SU-DHL-6 (cell line): Measurements from ENCODE around the gene MESD.

Experiments
- H2AFZ ChIP-seq: fragments of 200-600 bp; sonication (generic); 2 replicates; pipeline ENCODE4 v1.6.1; 2014; ENCODE audit warnings: low read depth, mild to moderate bottlenecking, moderate library complexity, mixed read lengths, antibody characterized with exemption, low read length; ENCODE audit not compliant: severe bottlenecking
- H3F3A ChIP-seq: fragments of 200-600 bp; shearing (Covaris generic); 2 replicates; pipeline ENCODE4 v1.6.0; 2016; ENCODE audit warnings: antibody characterized with exemption, mild to moderate bottlenecking; ENCODE audit not compliant: insufficient read depth
- H3K27ac ChIP-seq: fragments of 200-600 bp; sonication (generic); 2 replicates; pipeline ENCODE4 v1.5.1; 2016; ENCODE audit warnings: low read depth, mild to moderate bottlenecking, low read length, moderate library complexity, mixed read lengths
- H3K27me3 ChIP-seq: fragments of 200-600 bp; sonication (generic), shearing (Covaris generic); 2 replicates; pipeline ENCODE4 v1.6.0; 2014; ENCODE audit warnings: mild to moderate bottlenecking, low read length
- H3K36me3 ChIP-seq: fragments of 200-600 bp; sonication (generic); 2 replicates; pipeline ENCODE4 v1.6.1; 2014; ENCODE audit warnings: mild to moderate bottlenecking, low read length, mixed read lengths
- H3K4me2 ChIP-seq: fragments of 300-600, 200-600 bp; shearing (Covaris generic), sonication (generic); 2 replicates; pipeline ENCODE4 v1.6.0; 2014; ENCODE audit warnings: low read length, low read depth, mild to moderate bottlenecking; ENCODE audit not compliant: poor library complexity, severe bottlenecking
- H3K4me3 ChIP-seq: fragments of 200-600 bp; sonication (generic); 2 replicates; pipeline ENCODE4 v1.5.1; 2014; ENCODE audit warnings: antibody characterized with exemption, low read length, mild to moderate bottlenecking, mixed read lengths; ENCODE audit not compliant: insufficient read depth, poor library complexity, severe bottlenecking
- H3K79me2 ChIP-seq: fragments of 200-600 bp; sonication (generic); 2 replicates; pipeline ENCODE4 v1.6.1; 2014; ENCODE audit warnings: mild to moderate bottlenecking, low read length, moderate library complexity; ENCODE audit not compliant: insufficient read depth
- H3K9ac ChIP-seq: fragments of 200-600 bp; sonication (generic); 2 replicates; pipeline ENCODE4 v1.7.0; 2014; ENCODE audit warnings: mild to moderate bottlenecking, low read length
- H3K9me2 ChIP-seq: fragments of 200-600 bp; sonication (generic); replicated peaks from 2 replicates; pipeline ENCODE4 v1.6.1; 2014; ENCODE audit warnings: low read length; ENCODE audit not compliant: insufficient read depth
- H3K9me3 ChIP-seq: fragments of 200-600 bp; sonication (generic); 2 replicates; pipeline ENCODE4 v1.6.1; 2014; ENCODE audit warnings: low read length, mixed read lengths; ENCODE audit not compliant: insufficient read depth
- H4K20me1 ChIP-seq: fragments of 200-600 bp; sonication (generic); 2 replicates; pipeline ENCODE4 v1.6.1; 2014; ENCODE audit warnings: low read depth, mild to moderate bottlenecking, antibody characterized with exemption, low read length, moderate library complexity, mixed read lengths
- EZH2phosphoT487 ChIP-seq: fragments of 200-600 bp; sonication (generic), shearing (Covaris generic); conservative IDR thresholded peaks from 2 replicates; pipeline ENCODE4 v1.6.1; 2018; ENCODE audit warnings: mild to moderate bottlenecking, antibody characterized with exemption, low read length, moderate library complexity, mixed read lengths
- TF ChIP-seq, protein P1 (sequence below): fragments of 200-600 bp; sonication (generic); IDR thresholded peaks from one replicate; pipeline ENCODE4 v1.5.1; 2017; ENCODE audit warnings: antibody characterized with exemption, mild to moderate bottlenecking, low read length, moderate library complexity; ENCODE audit not compliant: insufficient read depth, poor library complexity, severe bottlenecking

The MESD gene

DNA sequence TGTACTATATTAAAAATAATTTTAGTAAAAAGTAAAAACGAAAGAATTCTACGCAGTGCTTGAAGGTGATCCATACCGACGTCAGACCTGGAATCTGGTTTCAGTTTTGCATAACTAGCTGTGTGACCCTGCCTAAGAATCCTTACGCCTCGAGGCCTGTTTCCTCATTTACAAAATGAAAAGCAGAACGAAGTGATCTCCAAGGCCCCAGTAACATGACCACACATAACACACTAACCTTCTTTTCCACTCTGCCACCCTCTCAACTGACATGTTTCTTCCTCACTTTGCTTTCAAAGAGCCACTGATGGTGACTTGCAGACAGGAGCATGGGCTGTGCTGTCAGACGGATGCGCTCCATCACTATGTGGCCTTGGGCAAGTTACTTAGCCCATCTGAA lies 4.8 kb downstream of the MESD start:
- H3F3A ChIP-seq = no peaks in the 10 kb centered on the region; the same call in 1 of the 2 replicates
- no peak overlapping the region for H2AFZ ChIP-seq
- no peak overlapping the region for H3K4me2 ChIP-seq
- H3K27me3 ChIP-seq = no peaks in the 10 kb centered on the region
- H4K20me1 ChIP-seq = no peaks in the 10 kb centered on the region
- H3K79me2 ChIP-seq = peaks cover 64% of the 10 kb centered on the region
- H3K4me3 ChIP-seq = no peak overlapping the region
- no peaks in the 10 kb centered on the region for H3K9me3 ChIP-seq
- peaks cover 6% of the 10 kb centered on the region; the same call in 1 of the 2 replicates for H3K36me3 ChIP-seq
- no peaks in the 10 kb centered on the region for H3K9me2 ChIP-seq
- H3K9ac ChIP-seq = no peak overlapping the region
- TF ChIP-seq, protein P1, sequence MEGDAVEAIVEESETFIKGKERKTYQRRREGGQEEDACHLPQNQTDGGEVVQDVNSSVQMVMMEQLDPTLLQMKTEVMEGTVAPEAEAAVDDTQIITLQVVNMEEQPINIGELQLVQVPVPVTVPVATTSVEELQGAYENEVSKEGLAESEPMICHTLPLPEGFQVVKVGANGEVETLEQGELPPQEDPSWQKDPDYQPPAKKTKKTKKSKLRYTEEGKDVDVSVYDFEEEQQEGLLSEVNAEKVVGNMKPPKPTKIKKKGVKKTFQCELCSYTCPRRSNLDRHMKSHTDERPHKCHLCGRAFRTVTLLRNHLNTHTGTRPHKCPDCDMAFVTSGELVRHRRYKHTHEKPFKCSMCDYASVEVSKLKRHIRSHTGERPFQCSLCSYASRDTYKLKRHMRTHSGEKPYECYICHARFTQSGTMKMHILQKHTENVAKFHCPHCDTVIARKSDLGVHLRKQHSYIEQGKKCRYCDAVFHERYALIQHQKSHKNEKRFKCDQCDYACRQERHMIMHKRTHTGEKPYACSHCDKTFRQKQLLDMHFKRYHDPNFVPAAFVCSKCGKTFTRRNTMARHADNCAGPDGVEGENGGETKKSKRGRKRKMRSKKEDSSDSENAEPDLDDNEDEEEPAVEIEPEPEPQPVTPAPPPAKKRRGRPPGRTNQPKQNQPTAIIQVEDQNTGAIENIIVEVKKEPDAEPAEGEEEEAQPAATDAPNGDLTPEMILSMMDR = no peak
- no peak for TF ChIP-seq EZH2phosphoT487
- H3K27ac ChIP-seq = no peak overlapping the region

DNA sequence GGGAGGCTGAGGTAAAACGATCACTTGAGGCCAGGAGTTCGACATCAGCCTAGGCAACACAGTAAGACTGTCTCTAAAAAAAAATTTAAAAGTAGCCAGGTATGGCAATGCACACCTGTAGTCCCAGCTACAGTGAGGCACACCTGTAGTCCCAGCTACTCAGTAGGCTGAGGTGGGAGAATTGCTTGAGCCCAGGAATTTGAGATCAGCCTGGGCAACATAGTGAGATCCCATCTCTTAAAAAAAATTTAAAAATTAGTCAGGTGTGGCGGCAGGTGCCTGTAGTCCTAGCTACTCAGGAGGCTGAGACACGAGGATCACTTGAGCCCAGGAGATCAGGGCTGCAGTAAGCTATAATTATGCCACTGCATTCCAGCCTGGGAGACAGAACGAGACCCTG lies 6.8 kb downstream of the MESD start:
- TF ChIP-seq, protein P1 = no peak
- TF ChIP-seq EZH2phosphoT487 = no peak
- Histone ChIP-seq H3K4me3 (no peak overlapping the region), H3K9ac (no peak overlapping the region), H4K20me1 (no peaks in the 10 kb centered on the region), H2AFZ (no peak overlapping the region), H3F3A (no peaks in the 10 kb centered on the region; the same call in 1 of the 2 replicates), H3K9me2 (no peaks in the 10 kb centered on the region), H3K27ac (no peak overlapping the region), H3K79me2 (peaks cover 48% of the 10 kb centered on the region), H3K4me2 (no peak overlapping the region), H3K36me3 (peaks cover 10% of the 10 kb centered on the region; the same call in 1 of the 2 replicates), H3K27me3 (no peaks in the 10 kb centered on the region), H3K9me3 (no peaks in the 10 kb centered on the region)

GRCh38 chr15:80982205-80982604 lies 7.4 kb downstream of the MESD start:
- Histone ChIP-seq H3F3A (no peaks in the 10 kb centered on the region; the same call in 1 of the 2 replicates), H3K27ac (no peak overlapping the region), H3K4me3 (no peak overlapping the region), H3K4me2 (no peak overlapping the region), H4K20me1 (no peaks in the 10 kb centered on the region), H3K9me3 (no peaks in the 10 kb centered on the region), H3K79me2 (peaks cover 44% of the 10 kb centered on the region), H3K9me2 (no peaks in the 10 kb centered on the region), H3K27me3 (no peaks in the 10 kb centered on the region), H3K36me3 (peaks cover 10% of the 10 kb centered on the region; the same call in 1 of the 2 replicates), H3K9ac (no peak overlapping the region), H2AFZ (no peak overlapping the region)
- TF ChIP-seq EZH2phosphoT487 = no peak
- TF ChIP-seq, protein P1 = peak; percentile 11
